Measurements from ENCODE around the gene PDLIM7.

Gene PDLIM7

DNA sequence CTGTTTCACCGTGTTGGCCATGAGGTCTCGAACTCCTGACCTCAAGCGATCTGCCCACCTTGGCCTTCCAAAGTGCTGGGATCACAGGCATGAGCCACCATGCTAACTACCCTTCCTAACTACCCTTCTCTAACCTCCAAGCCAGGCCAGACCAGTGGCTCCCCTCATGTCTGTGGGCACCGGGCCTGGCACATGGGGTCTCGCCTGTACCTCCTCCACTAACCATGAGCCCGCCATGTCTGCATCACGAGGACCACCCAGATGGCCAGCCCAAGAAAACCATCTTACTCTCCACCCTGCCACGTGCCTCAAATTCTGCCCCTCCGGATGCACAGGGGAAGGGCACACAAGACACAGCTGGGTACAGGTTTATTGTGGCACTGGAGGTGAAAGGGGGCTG is 14.4 kb downstream of the PDLIM7 start:
- ChIA-PET POLR2A (no interaction called here), CTCF (no interaction called here)
- TF ChIP-seq SP1 (IDR thresholded peaks at IDR 0.05): no peak
- TF ChIP-seq HDGF (IDR thresholded peaks at IDR 0.05; ENCODE audit: borderline replicate concordance): no peak
- TF ChIP-seq ELF4 (IDR thresholded peaks at IDR 0.05): no peak
- no peak for TF ChIP-seq TARDBP (IDR thresholded peaks at IDR 0.05)
- TF ChIP-seq ZNF384 (IDR thresholded peaks at IDR 0.05): no peak
- no peak for TF ChIP-seq FOXK2 (IDR thresholded peaks at IDR 0.05)
- TF ChIP-seq, protein P1, sequence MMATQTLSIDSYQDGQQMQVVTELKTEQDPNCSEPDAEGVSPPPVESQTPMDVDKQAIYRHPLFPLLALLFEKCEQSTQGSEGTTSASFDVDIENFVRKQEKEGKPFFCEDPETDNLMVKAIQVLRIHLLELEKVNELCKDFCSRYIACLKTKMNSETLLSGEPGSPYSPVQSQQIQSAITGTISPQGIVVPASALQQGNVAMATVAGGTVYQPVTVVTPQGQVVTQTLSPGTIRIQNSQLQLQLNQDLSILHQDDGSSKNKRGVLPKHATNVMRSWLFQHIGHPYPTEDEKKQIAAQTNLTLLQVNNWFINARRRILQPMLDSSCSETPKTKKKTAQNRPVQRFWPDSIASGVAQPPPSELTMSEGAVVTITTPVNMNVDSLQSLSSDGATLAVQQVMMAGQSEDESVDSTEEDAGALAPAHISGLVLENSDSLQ (IDR thresholded peaks at IDR 0.05): no peak
- no peak for TF ChIP-seq NFRKB (IDR thresholded peaks at IDR 0.05)
- TF ChIP-seq CTBP1 (IDR thresholded peaks at IDR 0.05; ENCODE audit: borderline replicate concordance): no peak
- no peak for TF ChIP-seq SUZ12 (IDR thresholded peaks at IDR 0.05)
- no peak for TF ChIP-seq LEF1 (IDR thresholded peaks at IDR 0.05; ENCODE audit: borderline replicate concordance)
- no peak for DNase-seq (ENCODE audit: extremely low spot score)

DNA sequence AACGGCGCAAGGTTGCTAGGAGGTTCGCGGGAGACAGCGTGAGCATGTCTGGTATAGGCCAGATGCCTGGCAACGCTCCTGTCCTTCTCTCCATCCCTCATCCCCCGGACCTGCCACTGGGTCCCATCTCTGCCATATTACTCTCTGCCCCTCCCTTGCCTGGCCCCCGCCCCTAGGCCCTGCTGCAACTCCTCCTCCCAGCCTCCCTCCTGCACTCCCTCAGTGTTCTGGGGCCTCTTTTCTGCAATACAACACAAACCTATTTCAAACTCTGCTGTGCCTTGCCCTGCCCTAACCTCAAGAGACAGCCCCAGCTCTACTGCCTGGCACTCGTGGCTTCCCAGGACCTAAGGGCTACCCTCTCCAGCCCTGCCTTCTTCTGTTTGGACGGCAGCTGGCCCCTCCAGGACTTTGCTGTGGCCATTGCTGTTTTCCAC is 15.0 kb downstream of the PDLIM7 start:
- POLR2A ChIA-PET: no interaction called here
- no peak for DNase-seq (ENCODE audit: extremely low spot score)
- TF ChIP-seq, protein P1 (IDR thresholded peaks at IDR 0.05): no peak
- no peak for TF ChIP-seq CTBP1 (IDR thresholded peaks at IDR 0.05; ENCODE audit: borderline replicate concordance)
- CTCF ChIA-PET: no interaction called here

DNA sequence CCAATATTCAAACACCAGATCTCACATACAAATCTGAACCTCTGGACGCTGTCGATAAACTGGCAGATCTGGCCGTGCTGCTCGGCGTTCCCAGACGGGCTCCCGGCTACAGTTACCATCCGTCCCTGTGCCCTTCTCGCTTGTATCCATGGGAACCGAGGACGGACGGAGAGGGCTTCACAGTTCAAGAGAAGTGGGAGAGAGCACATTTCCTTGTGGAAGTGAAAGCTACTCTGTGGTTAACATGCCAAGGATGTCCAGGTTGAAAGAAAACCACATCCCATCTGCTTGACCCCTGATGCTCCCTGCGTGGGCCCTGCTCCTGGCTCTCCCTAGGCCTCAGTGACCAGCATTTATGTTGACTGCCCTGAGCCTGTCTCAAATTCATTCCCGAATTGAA is 17.6 kb downstream of the PDLIM7 start:
- no peak for TF ChIP-seq FOXA1 (IDR thresholded peaks at IDR 0.05)
- TF ChIP-seq FOXK2 (IDR thresholded peaks at IDR 0.05): no peak
- no peak for TF ChIP-seq HDGF (IDR thresholded peaks at IDR 0.05; ENCODE audit: borderline replicate concordance)
- TF ChIP-seq BHLHE40 (IDR thresholded peaks at IDR 0.05; ENCODE audit: borderline replicate concordance): no peak
- TF ChIP-seq ELF4 (IDR thresholded peaks at IDR 0.05): no peak
- TF ChIP-seq, protein P1 (IDR thresholded peaks at IDR 0.05): no peak
- TF ChIP-seq LEF1 (IDR thresholded peaks at IDR 0.05; ENCODE audit: borderline replicate concordance): no peak
- no peak for DNase-seq (ENCODE audit: extremely low spot score)
- POLR2A ChIA-PET: no interaction called here
- CTCF ChIA-PET: no interaction called here

DNA sequence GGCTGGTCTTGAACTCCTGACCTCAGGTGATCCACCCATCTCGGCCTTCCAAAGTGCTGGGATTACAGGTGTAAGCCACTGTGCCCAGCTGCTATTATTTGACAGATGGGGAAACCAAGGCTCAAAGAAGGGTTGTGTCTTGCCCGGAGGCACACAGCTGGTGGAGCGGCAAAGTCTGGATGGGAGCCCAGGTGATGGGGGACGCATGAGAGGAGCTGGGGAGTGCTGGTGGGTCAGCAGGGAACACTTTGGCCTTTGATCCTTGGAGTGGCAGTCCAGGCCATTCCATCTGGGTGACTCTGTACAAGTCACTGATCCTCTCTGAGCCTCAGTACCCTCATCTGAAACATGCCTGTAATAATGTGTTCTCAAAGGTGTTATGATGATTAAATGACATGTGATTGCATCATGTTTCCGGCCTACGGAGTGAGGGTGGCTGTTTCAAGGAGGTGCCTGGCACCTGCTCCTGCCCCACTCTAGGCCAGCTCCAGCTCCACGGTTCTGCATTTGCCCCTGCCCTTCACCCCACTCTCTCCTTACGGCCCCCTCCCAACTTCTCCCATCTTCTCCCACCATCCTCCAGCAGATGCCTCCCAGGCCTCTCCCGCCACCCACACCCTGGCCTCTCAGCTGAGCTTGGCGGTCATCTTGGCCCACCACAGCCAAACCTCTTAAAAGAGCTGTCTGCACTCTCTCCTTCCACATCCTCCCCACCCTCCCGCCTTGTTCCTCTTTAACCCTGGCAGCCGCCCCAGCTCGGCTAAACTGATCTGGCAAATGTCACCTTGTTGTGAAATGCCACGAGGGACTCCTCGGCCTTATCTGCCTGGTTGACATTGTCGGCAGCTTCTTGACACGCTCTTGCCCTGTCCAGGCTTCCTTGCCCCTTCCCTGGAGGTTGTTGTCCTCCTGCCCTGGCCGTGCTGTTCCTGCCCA is 18.4 kb downstream of the PDLIM7 start:
- CTCF ChIA-PET: interaction anchor here (1.8 kb wide), 1 partner anchor 12 kb away, joined by 4 read pairs; no protein-coding TSS in a partner anchor
- TF ChIP-seq SUZ12 (IDR thresholded peaks at IDR 0.05) (no peak), HDGF (IDR thresholded peaks at IDR 0.05; ENCODE audit: borderline replicate concordance) (no peak), LEF1 (IDR thresholded peaks at IDR 0.05; ENCODE audit: borderline replicate concordance) (no peak), FOXM1 (IDR thresholded peaks at IDR 0.05; ENCODE audit: borderline replicate concordance) (no peak), CTBP1 (IDR thresholded peaks at IDR 0.05; ENCODE audit: borderline replicate concordance) (no peak), BHLHE40 (IDR thresholded peaks at IDR 0.05; ENCODE audit: borderline replicate concordance) (no peak), TARDBP (IDR thresholded peaks at IDR 0.05) (no peak), SP1 (IDR thresholded peaks at IDR 0.05) (no peak), ELF4 (IDR thresholded peaks at IDR 0.05) (no peak), FOXK2 (IDR thresholded peaks at IDR 0.05) (no peak), ZNF384 (IDR thresholded peaks at IDR 0.05) (no peak), ARNT (IDR thresholded peaks at IDR 0.05) (no peak), NFRKB (IDR thresholded peaks at IDR 0.05) (no peak)
- TF ChIP-seq, protein P1 (IDR thresholded peaks at IDR 0.05): no peak

DNA sequence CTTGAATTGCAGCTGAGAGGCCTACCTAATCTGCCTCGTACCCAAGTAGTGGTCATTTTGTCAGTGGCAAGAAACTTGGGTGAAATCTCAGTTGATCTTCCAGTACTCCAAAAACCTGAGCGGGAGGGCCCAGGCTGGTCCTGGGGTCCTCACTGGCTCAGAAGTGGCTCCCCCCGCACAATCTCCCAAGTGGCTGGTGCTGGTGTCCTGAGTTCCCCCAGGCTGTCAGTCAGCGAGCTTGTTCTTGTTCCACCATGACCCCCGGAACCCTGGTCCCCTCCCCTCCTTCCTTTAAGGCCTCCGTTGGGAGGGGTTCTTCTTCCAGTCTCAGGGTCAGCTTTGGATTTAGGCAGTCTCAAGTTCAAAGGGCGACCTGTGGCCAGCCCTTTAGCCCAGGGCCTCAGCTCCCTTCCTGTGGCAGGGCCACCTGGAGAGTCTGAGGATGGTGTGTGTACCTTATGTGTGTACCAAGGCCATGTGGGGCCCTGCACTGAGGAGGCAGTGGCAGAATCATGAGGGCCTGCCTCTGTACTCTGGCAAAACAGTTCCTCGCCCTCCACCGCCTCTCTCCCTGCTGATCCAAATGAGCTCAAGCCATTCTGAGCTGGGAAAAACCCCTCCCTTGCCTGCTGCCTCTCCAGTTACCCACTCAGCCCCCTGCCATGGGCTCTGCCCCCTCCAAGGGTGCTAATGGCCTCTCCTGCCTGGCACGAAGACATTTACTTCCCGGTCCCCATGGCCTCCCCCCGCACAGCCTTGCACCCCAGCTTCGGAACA is 19.5 kb downstream of the PDLIM7 start:
- POLR2A ChIA-PET: interaction anchor here (1.1 to 1.7 kb wide), 4 partner anchors 10 to 726 kb away, joined by 3 to 6 read pairs (median 4); partner anchors contain the start of genes HNRNPAB and PDLIM7
- no peak for DNase-seq (ENCODE audit: extremely low spot score)
- TF ChIP-seq SP1 (IDR thresholded peaks at IDR 0.05) (no peak), HDGF (IDR thresholded peaks at IDR 0.05; ENCODE audit: borderline replicate concordance) (no peak)
- CTCF ChIA-PET: interaction anchor here (1.8 to 1.9 kb wide), 2 partner anchors 13 to 107 kb away, joined by 4 to 5 read pairs; no protein-coding TSS in a partner anchor

More for the DNA sequence above, 18.4 kb downstream of the PDLIM7 start:
- POLR2A ChIA-PET: interaction anchor here (1.1 to 1.2 kb wide), 2 partner anchors 9 to 725 kb away, joined by 3 to 4 read pairs; partner anchors contain the start of gene HNRNPAB
- DNase-seq (ENCODE audit: extremely low spot score): no peak

Measured in HEK293T (cell line).